Stimulated activated CD4-positive, alpha-beta T cell treated with anti-CD3 and anti-CD28 coated beads, Interleukin-2, amount 100 ng/mL, for 24 hours (primary cell): ENCODE results near the gene NFATC1.

ENCODE experiments used
- DNase-seq, 2 donors: peaks; one replicate each; pipeline ENCODE4 v3.0.0-alpha.2; 2020

NFATC1 gene

DNA sequence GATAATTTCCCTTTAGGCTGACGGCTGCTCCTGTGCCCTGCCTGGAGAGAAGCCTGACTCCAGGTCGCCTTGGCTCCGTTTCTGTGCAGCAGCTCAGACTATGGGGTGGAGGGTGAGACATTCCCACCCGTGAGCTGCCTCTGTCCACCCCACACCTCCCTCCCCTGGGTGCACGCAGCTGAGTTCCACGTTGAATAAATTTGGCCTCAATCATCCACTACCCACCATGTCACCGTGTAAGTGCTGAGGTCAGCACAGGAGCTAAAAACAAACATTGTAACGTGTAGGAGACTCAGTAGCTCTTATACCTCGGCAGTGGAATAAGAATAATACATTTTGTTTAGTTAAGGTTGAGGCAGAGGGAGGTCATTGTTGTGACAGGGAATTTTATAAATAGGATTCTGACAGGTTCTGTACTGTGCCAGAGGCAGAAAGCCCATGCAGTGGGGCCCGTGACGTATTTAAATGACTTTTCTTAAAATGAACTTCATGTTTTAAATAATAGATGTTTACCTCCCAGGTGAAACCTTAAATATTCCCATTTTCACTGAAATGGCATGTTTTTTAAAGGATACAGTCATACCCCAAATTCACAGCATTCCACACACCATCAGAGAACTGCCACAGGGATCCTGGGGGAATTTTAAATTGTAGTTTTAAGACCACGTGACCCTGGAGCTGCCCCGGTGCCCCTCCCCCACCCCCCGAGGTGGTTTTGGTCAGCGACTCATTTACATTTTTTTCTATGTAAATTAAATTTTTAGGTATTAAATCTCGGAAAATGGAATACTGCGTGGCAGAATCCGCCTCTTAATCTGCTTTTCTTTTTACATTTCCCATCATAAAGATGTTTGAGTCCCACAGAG is 50.2 kb downstream of the NFATC1 start:
- DNase-seq = no peak

GRCh38 chr18:79446931-79447330 is 51.2 kb downstream of the NFATC1 start:
- no peak for DNase-seq

DNA sequence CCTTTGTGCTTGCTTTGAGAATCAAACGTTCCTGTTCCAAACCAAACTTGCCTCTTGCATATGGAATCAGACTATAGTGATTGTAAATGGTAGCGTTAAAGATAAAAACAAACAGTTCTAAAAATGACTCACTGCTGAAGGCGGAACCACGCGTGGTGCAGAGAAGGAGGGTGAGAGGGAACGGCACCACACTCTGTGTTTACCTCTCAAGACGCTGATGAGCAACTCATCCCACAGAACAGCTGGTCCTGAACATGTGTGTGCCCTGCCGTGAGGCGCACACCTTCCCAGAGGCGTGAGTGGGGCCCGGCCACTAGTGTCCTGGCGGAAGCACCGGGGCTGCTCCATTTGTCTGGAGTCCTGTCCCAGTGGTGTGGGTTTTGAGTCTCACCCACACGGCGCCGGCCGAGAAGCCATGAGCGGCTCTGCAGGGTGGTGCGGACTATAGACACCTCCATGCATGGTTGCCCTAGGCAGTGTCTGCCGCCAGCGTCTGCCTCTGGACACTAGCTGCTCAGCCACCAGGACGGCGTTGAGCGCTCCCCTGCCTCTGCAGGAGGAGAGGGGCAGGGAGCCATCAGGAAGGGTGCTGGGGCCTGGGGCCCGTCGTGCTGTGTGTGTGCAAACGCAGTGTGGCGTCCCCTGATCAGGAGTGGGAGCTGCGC is 52.1 kb downstream of the NFATC1 start:
- DNase-seq = no peak

DNA sequence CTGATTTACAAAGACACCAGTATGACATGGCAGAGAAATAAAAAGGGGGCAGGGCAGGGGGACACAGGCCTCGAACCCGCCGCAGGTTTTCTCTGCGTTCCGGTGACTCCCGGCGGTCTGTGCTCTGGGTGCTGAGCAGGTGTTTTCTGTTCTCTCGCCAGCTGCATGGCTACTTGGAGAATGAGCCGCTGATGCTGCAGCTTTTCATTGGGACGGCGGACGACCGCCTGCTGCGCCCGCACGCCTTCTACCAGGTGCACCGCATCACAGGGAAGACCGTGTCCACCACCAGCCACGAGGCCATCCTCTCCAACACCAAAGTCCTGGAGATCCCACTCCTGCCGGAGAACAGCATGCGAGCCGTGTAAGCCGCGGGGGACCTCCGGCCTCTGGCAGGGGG is 52.9 kb downstream of the NFATC1 start:
- no peak for DNase-seq

- no peak for DNase-seq
These were observed 54.0 kb downstream of the NFATC1 start for GRCh38 chr18:79449551-79450288.

DNA sequence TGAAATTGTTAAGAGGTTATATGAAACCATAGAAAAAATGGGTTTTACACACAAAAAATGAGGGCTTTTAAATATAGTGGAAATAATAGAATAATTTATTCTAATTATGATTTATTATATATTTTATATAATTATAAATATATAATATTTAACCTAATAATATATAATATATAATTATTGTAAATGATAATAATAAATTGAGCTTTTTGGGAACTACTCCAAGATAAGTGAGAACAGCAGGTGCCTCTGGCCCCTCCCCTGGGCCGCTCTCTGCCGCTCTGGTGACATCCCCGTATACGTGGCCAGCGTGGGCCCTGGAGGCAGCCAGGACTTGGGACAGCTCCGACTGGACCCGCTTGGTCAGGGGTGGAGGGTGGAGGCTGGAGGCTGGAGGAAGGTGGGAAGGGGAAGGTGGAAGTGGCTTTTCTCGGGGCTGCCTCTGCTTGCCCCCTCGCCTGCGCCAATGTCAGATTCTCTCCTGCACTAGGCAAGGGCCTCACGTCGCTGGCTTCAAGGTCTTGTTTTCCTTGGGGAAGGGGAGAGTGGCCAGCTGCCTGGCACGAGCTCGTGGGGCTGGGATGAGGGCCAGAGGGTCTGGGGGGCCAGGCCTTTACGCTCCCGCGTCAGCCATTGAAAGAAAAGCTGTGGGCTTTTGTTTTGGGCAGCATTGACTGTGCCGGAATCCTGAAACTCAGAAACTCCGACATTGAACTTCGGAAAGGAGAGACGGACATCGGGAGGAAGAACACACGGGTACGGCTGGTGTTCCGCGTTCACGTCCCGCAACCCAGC is 54.8 kb downstream of the NFATC1 start:
- DNase-seq = no peak

DNA sequence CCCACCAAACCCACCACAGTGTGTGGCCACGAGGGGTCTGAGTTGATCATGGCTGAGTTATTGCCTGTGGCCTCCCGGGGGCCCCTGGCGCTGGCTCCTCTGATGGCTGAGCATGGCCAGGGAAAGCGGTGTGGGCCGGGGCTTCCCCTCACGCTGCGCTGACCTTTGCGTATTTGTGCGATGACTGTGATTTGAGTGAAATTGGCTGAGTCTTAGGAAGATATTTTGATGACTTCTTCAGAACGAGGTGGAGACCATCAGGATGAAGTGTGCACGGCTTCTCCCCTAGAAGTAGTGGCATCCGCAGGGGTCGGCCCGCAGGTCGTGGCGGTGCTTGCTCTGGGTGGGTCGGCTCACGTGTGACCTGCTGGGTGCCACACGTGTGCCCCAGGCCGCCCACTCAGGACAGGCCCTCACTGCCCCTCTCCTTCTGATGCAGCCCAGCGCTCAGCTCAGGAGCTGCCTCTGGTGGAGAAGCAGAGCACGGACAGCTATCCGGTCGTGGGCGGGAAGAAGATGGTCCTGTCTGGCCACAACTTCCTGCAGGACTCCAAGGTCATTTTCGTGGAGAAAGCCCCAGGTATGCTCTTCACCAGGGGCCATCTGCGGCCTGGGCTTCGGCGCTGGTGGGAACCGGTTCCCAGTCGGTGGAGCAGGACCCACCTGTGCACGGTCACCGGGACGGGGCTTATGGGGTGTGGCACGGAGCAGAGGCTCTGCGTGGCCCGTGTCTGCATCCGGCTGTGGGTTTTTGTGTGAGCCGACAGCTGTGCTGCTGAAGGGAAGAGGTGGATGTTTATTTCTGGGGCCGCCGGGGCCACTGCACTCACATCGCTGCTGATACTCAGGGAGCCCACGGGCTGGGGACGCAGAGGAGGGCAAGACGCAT is 55.8 kb downstream of the NFATC1 start:
- DNase-seq = no peak

GRCh38 chr18:79452190-79452990 is 56.7 kb downstream of the NFATC1 start:
- no peak for DNase-seq

- no peak for DNase-seq
These were observed 57.4 kb downstream of the NFATC1 start for GRCh38 chr18:79452991-79453645.

- DNase-seq = no peak
These were observed 58.3 kb downstream of the NFATC1 start for GRCh38 chr18:79453816-79454735.

DNA sequence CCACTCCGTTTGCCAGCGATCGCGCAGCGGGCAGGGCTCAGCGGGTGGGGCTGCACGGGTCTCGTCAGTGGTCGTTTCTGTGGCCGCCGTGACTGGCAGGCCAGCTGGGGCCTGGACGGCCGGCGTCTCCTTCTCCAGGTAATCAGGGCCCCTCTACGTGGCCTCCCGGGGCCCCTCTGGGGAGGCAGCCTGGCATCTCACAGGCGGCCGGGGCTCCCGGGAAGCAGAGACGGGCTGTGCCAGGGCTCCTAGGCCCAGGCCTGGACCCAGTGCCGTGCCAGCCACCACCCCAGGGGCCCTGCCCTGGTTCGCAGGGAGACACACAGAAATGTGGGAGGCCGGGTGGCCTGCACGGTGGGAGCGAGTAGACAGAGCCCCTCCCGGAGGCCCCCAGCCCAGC is 59.5 kb downstream of the NFATC1 start:
- DNase-seq = no peak

GRCh38 chr18:79456105-79456980 is 60.6 kb downstream of the NFATC1 start:
- no peak for DNase-seq

DNA sequence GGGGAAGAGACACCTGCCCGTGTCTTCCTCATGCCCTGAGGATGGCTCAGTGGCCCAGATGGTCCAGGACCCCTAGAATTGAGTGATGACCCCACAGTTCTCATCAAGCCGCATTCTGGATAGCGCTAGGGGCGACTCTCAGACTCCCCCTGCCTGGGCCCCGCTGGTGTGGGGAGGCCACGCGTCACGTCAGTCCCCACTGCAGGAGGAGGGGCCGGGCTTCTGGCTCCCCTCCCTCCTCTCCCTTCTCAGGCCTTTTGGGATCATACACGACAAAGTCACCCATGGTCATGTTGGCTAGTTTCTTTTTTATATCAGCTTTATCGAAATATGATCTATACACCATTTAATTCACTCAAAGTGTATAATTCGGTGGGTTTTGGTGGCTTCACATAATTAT is 61.5 kb downstream of the NFATC1 start:
- no peak for DNase-seq

- no peak for DNase-seq
These were observed 61.9 kb downstream of the NFATC1 start for GRCh38 chr18:79457652-79458051.

DNA sequence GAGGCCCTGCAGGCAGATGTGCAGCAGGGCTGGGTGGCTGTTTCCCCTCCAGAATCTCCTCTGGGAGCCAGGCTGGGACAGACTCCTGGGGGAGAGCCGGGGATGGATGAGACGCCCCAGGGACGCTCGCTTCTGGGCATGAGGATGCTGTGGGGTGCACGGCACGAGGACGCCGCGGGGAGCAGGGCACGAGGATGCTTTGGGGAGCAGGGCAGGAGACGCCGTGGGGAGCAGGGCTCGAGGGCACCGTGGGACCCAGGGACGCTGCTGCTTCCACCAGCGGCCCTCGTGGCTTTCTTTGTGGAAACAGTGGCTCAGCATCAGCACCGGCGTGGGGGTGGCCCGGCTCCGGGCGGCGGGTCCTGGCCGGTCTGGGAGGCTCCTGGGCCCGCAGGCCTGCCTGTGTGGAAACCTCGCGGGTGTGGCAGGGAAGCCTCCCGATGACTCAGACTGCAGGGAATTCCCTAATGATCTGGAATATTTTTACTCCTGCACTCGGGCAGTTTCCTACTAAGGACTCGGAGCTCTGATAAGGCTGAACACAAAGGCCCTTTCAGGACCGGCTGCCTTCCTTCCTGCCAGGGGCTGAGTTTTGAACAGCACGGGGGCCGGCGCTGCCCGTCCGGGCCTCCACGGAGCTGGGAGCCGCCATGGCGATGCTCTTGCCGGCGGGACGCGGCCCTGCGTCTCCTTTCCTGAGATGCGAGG is 62.6 kb downstream of the NFATC1 start:
- no peak for DNase-seq

GRCh38 chr18:79458917-79459803 is 63.4 kb downstream of the NFATC1 start:
- DNase-seq = no peak
